Adrenal gland (tissue), 5 donors: ENCODE data around the gene PDPN.

Experiments
- POLR2A ChIP-seq, 2 donors: fragments of 450-650 bp; IDR thresholded peaks; one replicate each; pipeline ENCODE4 v1.6.1; 2017; ENCODE audit warnings: antibody characterized with exemption in 2 of 2, mild to moderate bottlenecking in 2 of 2, moderate library complexity in 1 of 2
- TF ChIP-seq, protein P1 (sequence below), 6 experiments: fragments of 450-650 bp in 4 of 6; fragments of 200-600 bp in 2 of 6; sonication (generic) in 1 of 6; IDR thresholded peaks; 1 replicate in 5 of 6; 2 replicates in 1 of 6; pipeline versions ENCODE4 v1.5.1 to v1.8.0; 2016 to 2021; ENCODE audit warnings: antibody characterized with exemption in 6 of 6, mild to moderate bottlenecking in 2 of 6, moderate library complexity in 1 of 6
- donor health status: DM: no; HTN: no; CAD: no.

DNA sequence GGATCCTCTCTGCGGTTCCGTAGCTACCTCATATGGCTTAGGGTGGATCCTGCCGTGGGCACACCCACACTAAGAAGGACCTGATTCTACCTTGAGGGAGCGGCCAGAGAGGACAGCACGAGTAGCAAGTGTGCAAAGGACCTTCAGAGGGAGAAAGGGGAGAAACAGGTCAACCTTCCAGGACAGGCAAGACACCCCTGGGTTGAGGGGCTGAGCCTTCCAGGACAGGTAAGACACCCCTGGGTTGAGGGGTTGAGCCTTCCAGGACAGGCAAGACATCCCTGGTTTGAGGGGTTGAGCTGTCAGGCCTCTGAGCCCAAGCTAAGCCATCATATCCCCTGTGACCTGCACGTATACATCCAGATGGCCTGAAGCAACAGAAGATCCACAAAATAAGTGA, 23.1 kb upstream of the PDPN start:
- TF ChIP-seq, protein P1, sequence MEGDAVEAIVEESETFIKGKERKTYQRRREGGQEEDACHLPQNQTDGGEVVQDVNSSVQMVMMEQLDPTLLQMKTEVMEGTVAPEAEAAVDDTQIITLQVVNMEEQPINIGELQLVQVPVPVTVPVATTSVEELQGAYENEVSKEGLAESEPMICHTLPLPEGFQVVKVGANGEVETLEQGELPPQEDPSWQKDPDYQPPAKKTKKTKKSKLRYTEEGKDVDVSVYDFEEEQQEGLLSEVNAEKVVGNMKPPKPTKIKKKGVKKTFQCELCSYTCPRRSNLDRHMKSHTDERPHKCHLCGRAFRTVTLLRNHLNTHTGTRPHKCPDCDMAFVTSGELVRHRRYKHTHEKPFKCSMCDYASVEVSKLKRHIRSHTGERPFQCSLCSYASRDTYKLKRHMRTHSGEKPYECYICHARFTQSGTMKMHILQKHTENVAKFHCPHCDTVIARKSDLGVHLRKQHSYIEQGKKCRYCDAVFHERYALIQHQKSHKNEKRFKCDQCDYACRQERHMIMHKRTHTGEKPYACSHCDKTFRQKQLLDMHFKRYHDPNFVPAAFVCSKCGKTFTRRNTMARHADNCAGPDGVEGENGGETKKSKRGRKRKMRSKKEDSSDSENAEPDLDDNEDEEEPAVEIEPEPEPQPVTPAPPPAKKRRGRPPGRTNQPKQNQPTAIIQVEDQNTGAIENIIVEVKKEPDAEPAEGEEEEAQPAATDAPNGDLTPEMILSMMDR (IDR thresholded peaks at IDR 0.05) = no peak
- TF ChIP-seq POLR2A (IDR thresholded peaks at IDR 0.05) = no peak
